Measurements from ENCODE around the gene APRT. TPM values are rescaled to one million over a fixed set of nuclear protein-coding genes. Genes with fewer than 3 reads are reported as not detected.

The APRT gene
- total and polyA plus RNA-seq, 4 donors: 15.8 to 107 (median 66.4) TPM

GRCh38 chr16:88761830-88762229, 49.9 kb downstream of the APRT start:
- Histone ChIP-seq H3K4me1 (ENCODE audit: control insufficient read depth, insufficient read depth, low read length) (peaks cover 26% of the 10 kb centered on the region), H3K9me3 (ENCODE audit: control insufficient read depth, insufficient read depth, low read length) (peaks cover 3% of the 10 kb centered on the region)
- WGBS (ENCODE audit: insufficient coverage): 85% methylated on average over 10 of the region's 10 CpGs

GRCh38 chr16:88761143-88761534, 50.6 kb downstream of the APRT start:
- H3K9me3 ChIP-seq (ENCODE audit: control insufficient read depth, insufficient read depth, low read length): peaks cover 3% of the 10 kb centered on the region
- 91% methylated on average over 11 of the region's 11 CpGs for WGBS (ENCODE audit: insufficient coverage)
- DNase-seq (ENCODE audit: low read depth in 4 of 6, low spot score in 6 of 6): no peak
- H3K4me1 ChIP-seq (ENCODE audit: control insufficient read depth, insufficient read depth, low read length): peaks cover 26% of the 10 kb centered on the region
- H3K27me3 ChIP-seq (ENCODE audit: control insufficient read depth, insufficient read depth, low read length): no peaks in the 10 kb centered on the region
- H3K36me3 ChIP-seq (ENCODE audit: control insufficient read depth, insufficient read depth, low read length): peaks cover 2% of the 10 kb centered on the region
- no peak overlapping the region for H3K4me3 ChIP-seq (ENCODE audit: low read depth, low read length)
- no peak overlapping the region for H3K27ac ChIP-seq (ENCODE audit: low read depth, low read length)

More at GRCh38 chr16:88761830-88762229, 49.9 kb downstream of the APRT start:
- Histone ChIP-seq H3K27me3 (ENCODE audit: control insufficient read depth, insufficient read depth, low read length) (no peaks in the 10 kb centered on the region), H3K27ac (ENCODE audit: low read depth, low read length) (no peak overlapping the region), H3K4me3 (ENCODE audit: low read depth, low read length) (no peak overlapping the region), H3K36me3 (ENCODE audit: control insufficient read depth, insufficient read depth, low read length) (peaks cover 2% of the 10 kb centered on the region)
- no peak for DNase-seq (ENCODE audit: low read depth in 4 of 6, low spot score in 6 of 6)

GRCh38 chr16:88760424-88761142, 51.1 kb downstream of the APRT start:
- Histone ChIP-seq H3K4me3 (ENCODE audit: low read depth, low read length) (no peak overlapping the region), H3K9me3 (ENCODE audit: control insufficient read depth, insufficient read depth, low read length) (peaks cover 3% of the 10 kb centered on the region), H3K27ac (ENCODE audit: low read depth, low read length) (no peak overlapping the region), H3K36me3 (ENCODE audit: control insufficient read depth, insufficient read depth, low read length) (peaks cover 5% of the 10 kb centered on the region), H3K27me3 (ENCODE audit: control insufficient read depth, insufficient read depth, low read length) (no peaks in the 10 kb centered on the region), H3K4me1 (ENCODE audit: control insufficient read depth, insufficient read depth, low read length) (peaks cover 26% of the 10 kb centered on the region)
- peak in 1 of 6 donors; percentile 19 for DNase-seq (ENCODE audit: low read depth in 4 of 6, low spot score in 6 of 6)
- WGBS (ENCODE audit: insufficient coverage): 77% methylated on average over 24 of the region's 24 CpGs

- H3K4me3 ChIP-seq (ENCODE audit: low read depth, low read length): no peak overlapping the region
- H3K36me3 ChIP-seq (ENCODE audit: control insufficient read depth, insufficient read depth, low read length): peaks cover 5% of the 10 kb centered on the region
- H3K27me3 ChIP-seq (ENCODE audit: control insufficient read depth, insufficient read depth, low read length): no peaks in the 10 kb centered on the region
- 94% methylated on average over 11 of the region's 22 CpGs for WGBS (ENCODE audit: insufficient coverage)
- H3K9me3 ChIP-seq (ENCODE audit: control insufficient read depth, insufficient read depth, low read length): peaks cover 3% of the 10 kb centered on the region
- H3K4me1 ChIP-seq (ENCODE audit: control insufficient read depth, insufficient read depth, low read length): peaks cover 29% of the 10 kb centered on the region
- DNase-seq (ENCODE audit: low read depth in 4 of 6, low spot score in 6 of 6): no peak
- no peak overlapping the region for H3K27ac ChIP-seq (ENCODE audit: low read depth, low read length)
Measured at GRCh38 chr16:88759976-88760350, 51.8 kb downstream of the APRT start.

Other genes with a start within 250 kb of the APRT start
- gene ZC3H18, start 241.5 kb downstream of the APRT start, total RNA-seq: 10 to 100 TPM in 1 of 2 donors, 1 to 10 TPM in 1; 9.1 to 13.7 TPM
- 10 to 100 TPM; 43.4 to 46.4 TPM for gene ZC3H18, start 241.5 kb downstream of the APRT start, polyA plus RNA-seq (ENCODE audit: insufficient read length in 2 of 2)
- not detected for gene IL17C, start 173.4 kb downstream of the APRT start, total RNA-seq
- gene IL17C, start 173.4 kb downstream of the APRT start, polyA plus RNA-seq (ENCODE audit: insufficient read length in 2 of 2): not detected
- 100 to 1,000 TPM in 1 of 2 donors, 10 to 100 TPM in 1; 58.5 to 147 TPM for gene CYBA, start 160.9 kb downstream of the APRT start, total RNA-seq
- gene CYBA, start 160.9 kb downstream of the APRT start, polyA plus RNA-seq (ENCODE audit: insufficient read length in 2 of 2): 10 to 100 TPM; 64.6 to 69.6 TPM
- gene MVD, start 148.8 kb downstream of the APRT start, total RNA-seq: 10 to 100 TPM; 39.5 to 64.3 TPM
- 100 to 1,000 TPM; 140 to 157 TPM for gene MVD, start 148.8 kb downstream of the APRT start, polyA plus RNA-seq (ENCODE audit: insufficient read length in 2 of 2)
- gene SNAI3, start 125.4 kb downstream of the APRT start, total RNA-seq: under 1 TPM; 0.30 to 0.33 TPM
- 1 to 10 TPM; 2.2 TPM for gene SNAI3, start 125.4 kb downstream of the APRT start, polyA plus RNA-seq (ENCODE audit: insufficient read length in 2 of 2)
- gene RNF166, start 105.5 kb downstream of the APRT start, total RNA-seq: 10 to 100 TPM in 1 of 2 donors, 1 to 10 TPM in 1; 7.8 to 19.9 TPM
- gene RNF166, start 105.5 kb downstream of the APRT start, polyA plus RNA-seq (ENCODE audit: insufficient read length in 2 of 2): 10 to 100 TPM; 27.0 to 27.2 TPM
- 10 to 100 TPM in 1 of 2 donors, 1 to 10 TPM in 1; 8.6 to 15.2 TPM for gene CTU2, start 105.4 kb downstream of the APRT start, total RNA-seq
- gene CTU2, start 105.4 kb downstream of the APRT start, polyA plus RNA-seq (ENCODE audit: insufficient read length in 2 of 2): 10 to 100 TPM; 24.9 to 25.8 TPM
- 10 to 100 TPM; 34.7 to 54.8 TPM for gene PIEZO1, start 26.7 kb downstream of the APRT start, total RNA-seq
- gene PIEZO1, start 26.7 kb downstream of the APRT start, polyA plus RNA-seq (ENCODE audit: insufficient read length in 2 of 2): 10 to 100 TPM; 27.7 to 45.2 TPM
- 1 to 10 TPM; 3.6 to 4.4 TPM for gene CDT1, start 8.1 kb downstream of the APRT start, total RNA-seq
- gene CDT1, start 8.1 kb downstream of the APRT start, polyA plus RNA-seq (ENCODE audit: insufficient read length in 2 of 2): 10 to 100 TPM; 11.3 to 13.9 TPM
- 10 to 100 TPM; 11.8 to 19.1 TPM for gene GALNS, start 45.0 kb upstream of the APRT start, total RNA-seq
- 10 to 100 TPM; 29.7 to 42.8 TPM for gene GALNS, start 45.0 kb upstream of the APRT start, polyA plus RNA-seq (ENCODE audit: insufficient read length in 2 of 2)
- gene TRAPPC2L, start 45.2 kb upstream of the APRT start, total RNA-seq: 10 to 100 TPM; 36.3 to 73.4 TPM
- 100 to 1,000 TPM; 107 to 131 TPM for gene TRAPPC2L, start 45.2 kb upstream of the APRT start, polyA plus RNA-seq (ENCODE audit: insufficient read length in 2 of 2)
- gene PABPN1L, start 54.7 kb upstream of the APRT start, total RNA-seq: not detected
- gene PABPN1L, start 54.7 kb upstream of the APRT start, polyA plus RNA-seq (ENCODE audit: insufficient read length in 2 of 2): under 1 TPM; 0.41 to 0.66 TPM
- 1 to 10 TPM; 1.2 to 4.4 TPM for gene CBFA2T3, start 165.3 kb upstream of the APRT start, total RNA-seq
- gene CBFA2T3, start 165.3 kb upstream of the APRT start, polyA plus RNA-seq (ENCODE audit: insufficient read length in 2 of 2): 10 to 100 TPM; 17.5 to 19.5 TPM